IPS-15b (cell line): Measurements from ENCODE around the gene TMCC2.
"Not testable (repeated sequence)": the region's sequence is repeated elsewhere in the genome, so short reads cannot be mapped to it uniquely, and the experiment has no call there.

Source experiments
- H3K27me3 ChIP-seq: one replicate; pipeline ENCODE4 v1.6.1; 2013; ENCODE audit warnings: low read length; ENCODE audit not compliant: control insufficient read depth, insufficient read depth
- H3K36me3 ChIP-seq: one replicate; pipeline ENCODE4 v1.6.1; 2013; ENCODE audit warnings: low read length; ENCODE audit not compliant: control insufficient read depth, insufficient read depth
- H3K4me1 ChIP-seq: one replicate; pipeline ENCODE4 v1.6.1; 2013; ENCODE audit warnings: mild to moderate bottlenecking, low read length; ENCODE audit not compliant: control insufficient read depth, insufficient read depth
- H3K4me3 ChIP-seq: one replicate; pipeline ENCODE4 v1.5.1; 2013; ENCODE audit warnings: low read depth, low read length
- H3K9ac ChIP-seq: one replicate; pipeline ENCODE4 v1.6.1; 2013; ENCODE audit warnings: low read depth, mild to moderate bottlenecking, low read length
- H3K9me3 ChIP-seq: one replicate; pipeline ENCODE4 v1.6.1; 2013; ENCODE audit warnings: mild to moderate bottlenecking, low read length; ENCODE audit not compliant: control insufficient read depth, insufficient read depth

TMCC2 gene

DNA sequence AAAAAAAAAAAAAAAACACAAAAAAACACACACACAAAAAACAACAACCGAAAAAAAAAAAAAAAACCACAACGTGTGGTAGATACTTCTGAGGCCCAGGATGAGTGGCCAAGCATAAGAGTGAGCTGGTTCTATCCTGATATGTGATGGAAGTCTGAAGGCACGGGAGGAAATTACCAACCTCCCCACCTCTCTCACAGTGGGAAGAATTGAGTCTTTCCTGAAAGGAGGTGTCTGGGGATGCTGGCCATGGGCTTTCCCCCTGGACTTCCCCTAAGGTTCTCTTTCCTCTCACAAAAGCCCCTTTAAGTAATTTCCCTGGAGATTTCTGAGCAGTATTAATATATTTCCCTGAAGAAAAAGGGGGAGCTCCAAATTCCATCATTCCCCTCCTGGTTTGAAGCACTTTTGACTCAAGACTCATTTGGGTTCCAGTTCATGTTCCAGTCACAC lies 5.2 kb downstream of the TMCC2 start:
- peaks cover 11% of the 10 kb centered on the region for H3K4me1 ChIP-seq
- no peaks in the 10 kb centered on the region for H3K27me3 ChIP-seq
- H3K9ac ChIP-seq: no peak overlapping the region
- H3K36me3 ChIP-seq: no peaks in the 10 kb centered on the region
- H3K4me3 ChIP-seq: no peak overlapping the region
- no peaks in the 10 kb centered on the region for H3K9me3 ChIP-seq

DNA sequence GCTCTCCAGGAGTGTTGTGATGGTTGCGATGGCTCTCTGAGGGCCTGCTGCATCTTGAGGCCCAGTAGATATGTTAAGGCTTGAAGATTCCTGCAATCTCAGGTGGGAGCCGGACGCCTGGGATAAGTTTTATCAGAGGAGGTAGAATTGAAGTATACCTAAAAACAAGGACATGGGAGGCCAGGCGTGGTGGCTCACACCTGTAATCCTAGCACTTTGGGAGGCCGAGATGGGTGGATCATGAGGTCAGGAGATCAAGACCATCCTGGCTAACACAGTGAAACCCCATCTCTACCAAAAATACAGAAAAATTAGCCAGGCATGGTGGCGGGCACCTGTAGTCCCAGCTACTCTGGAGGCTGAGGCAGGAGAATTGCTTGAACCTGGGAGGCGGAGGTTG lies 6.2 kb downstream of the TMCC2 start:
- H3K4me1 ChIP-seq: peaks cover 11% of the 10 kb centered on the region
- H3K9me3 ChIP-seq, H3K9ac ChIP-seq, H3K27me3 ChIP-seq, H3K36me3 ChIP-seq, H3K4me3 ChIP-seq: not testable (repeated sequence)

DNA sequence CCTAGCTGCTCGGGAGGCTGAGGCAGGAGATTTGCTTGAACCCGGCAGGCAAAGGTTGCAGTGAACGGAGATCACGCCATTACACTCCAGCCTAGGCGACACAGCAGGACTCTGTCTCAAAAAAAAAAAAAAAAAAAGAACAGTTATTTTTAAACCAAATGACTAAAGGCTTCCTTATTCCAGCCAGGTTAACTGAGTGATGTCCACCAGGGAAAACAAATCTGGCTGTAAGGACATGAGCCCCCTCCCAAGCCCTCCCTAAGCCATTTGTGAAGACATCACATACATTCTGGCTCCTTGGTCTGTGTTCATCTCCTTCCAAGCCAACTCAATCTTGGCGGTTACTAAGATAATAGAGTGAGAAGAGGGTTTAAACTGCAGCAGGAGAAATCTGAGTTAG lies 8.2 kb downstream of the TMCC2 start:
- no peaks in the 10 kb centered on the region for H3K4me1 ChIP-seq
- H3K9me3 ChIP-seq: no peaks in the 10 kb centered on the region
- no peak overlapping the region for H3K4me3 ChIP-seq
- H3K27me3 ChIP-seq: no peaks in the 10 kb centered on the region
- H3K9ac ChIP-seq: no peak overlapping the region
- H3K36me3 ChIP-seq: no peaks in the 10 kb centered on the region

DNA sequence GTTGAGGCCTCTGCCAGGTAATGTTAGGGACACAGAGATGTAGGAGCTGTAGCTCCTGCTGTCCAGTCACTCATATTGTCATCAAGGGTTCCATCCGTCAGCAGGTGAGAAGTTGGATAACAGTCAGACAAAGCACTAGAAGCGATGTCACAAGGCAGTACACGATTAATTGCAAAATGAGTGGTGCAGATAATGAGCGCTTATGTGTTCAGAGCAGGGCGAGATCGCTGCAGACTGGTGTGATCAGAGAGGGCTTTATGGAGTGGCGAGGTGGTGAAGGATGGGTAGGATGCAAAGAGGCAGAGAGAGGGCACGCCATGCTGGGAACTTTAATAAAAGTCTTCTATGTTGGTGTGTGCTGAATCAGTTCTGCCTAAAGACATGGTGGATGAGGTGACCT lies 8.8 kb downstream of the TMCC2 start:
- Histone ChIP-seq H3K36me3 (peaks cover under 1% of the 10 kb centered on the region), H3K27me3 (no peaks in the 10 kb centered on the region), H3K4me3 (no peak overlapping the region), H3K9ac (no peak overlapping the region), H3K4me1 (no peaks in the 10 kb centered on the region), H3K9me3 (no peaks in the 10 kb centered on the region)

DNA sequence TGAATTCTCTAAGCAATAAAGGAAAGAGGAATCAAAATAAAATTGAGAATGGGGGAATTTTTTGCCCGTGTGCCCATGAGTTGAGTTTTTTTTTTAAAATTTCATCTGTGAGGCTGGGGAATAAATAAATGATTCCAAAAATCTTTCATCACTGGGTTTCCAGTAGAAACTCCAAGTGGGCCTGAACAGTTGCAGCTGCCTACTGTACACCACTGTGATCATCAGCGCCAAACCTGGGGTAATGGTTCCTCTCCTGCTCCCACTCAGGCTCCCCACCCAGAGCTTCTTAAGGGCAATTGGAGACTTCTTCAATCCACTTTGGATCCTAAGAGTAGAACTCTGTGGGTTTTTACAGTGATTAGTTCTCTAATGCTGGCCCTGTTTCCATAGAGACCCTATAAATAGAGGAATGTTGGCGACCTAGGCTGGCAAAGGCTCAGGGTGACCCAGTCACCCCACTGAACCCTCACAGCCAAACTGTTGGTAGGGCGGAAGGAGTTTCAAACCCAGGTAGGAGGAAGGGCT lies 9.3 kb downstream of the TMCC2 start:
- H3K4me1 ChIP-seq: no peaks in the 10 kb centered on the region
- peaks cover 5% of the 10 kb centered on the region for H3K36me3 ChIP-seq
- no peaks in the 10 kb centered on the region for H3K27me3 ChIP-seq
- H3K9ac ChIP-seq: no peak overlapping the region
- no peak overlapping the region for H3K4me3 ChIP-seq
- H3K9me3 ChIP-seq: no peaks in the 10 kb centered on the region

DNA sequence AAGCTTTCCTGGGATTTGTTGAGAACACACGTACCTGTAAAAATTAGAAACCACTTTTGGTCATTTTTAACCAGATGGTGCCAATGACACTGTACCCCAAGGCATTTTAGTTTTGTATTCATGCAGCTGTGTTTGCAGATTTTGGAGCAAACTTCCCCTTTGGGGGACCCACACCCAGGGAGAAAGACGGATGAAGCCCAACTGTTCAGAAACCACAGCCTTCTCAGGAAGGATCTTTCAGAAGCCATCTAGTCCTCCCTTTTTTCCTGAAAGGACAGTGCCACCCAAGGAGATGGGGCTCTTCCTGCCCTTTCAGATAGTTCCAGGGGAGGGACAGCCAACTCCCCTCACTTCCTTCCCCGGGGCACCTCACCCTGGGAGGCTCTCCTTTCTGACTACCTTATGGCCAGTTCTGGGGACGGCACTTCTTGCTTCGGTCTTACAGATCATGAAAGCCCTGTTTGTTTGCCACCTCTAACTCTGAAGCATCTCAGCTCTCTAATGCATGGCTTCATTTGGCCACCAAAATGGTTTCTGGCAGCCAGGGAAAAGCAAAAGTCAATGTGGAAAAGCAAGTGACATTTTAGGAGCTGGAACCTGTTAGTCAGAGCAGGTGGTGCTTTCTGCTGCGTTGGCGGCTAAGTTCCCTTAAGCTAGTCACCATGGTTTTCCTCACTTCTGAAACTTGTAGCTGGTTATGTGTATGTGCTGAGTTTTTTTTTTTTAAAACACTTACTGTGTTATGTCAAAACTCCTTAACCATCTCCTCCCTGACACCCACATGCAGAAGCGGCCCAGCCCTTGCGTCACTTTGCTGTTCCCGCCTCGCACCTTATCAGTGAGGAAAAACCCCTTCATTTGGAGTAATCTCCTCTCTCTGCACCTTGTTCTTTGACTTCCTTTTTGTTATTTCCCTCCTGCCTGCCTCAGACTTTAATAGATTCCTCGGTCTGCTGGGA lies 10.1 kb downstream of the TMCC2 start:
- Histone ChIP-seq H3K4me3 (no peak overlapping the region), H3K27me3 (no peaks in the 10 kb centered on the region), H3K4me1 (no peaks in the 10 kb centered on the region), H3K9me3 (no peaks in the 10 kb centered on the region), H3K9ac (no peak overlapping the region), H3K36me3 (peaks cover 6% of the 10 kb centered on the region)

DNA sequence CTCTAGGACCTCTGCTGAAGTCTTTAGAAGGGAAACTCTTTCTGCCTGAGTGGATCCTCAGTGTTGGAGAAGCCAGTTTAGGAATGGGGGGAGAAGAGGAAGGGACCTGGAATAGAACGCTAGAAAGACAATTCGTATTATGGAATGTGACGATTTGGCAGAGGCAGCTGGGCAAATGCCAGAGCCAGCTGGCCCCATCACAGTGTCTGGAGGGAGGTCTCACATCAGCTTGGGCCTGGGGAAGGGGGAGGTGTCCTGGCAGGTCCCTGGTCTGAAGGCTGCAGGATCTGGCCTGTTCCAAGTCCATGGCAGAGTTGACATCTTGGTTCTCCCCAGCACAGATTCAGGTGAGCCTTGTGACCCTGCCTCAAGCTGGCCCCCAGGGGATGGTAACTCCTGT lies 11.3 kb downstream of the TMCC2 start:
- peaks cover 6% of the 10 kb centered on the region for H3K36me3 ChIP-seq
- H3K9me3 ChIP-seq: no peaks in the 10 kb centered on the region
- H3K4me3 ChIP-seq: no peak overlapping the region
- no peaks in the 10 kb centered on the region for H3K4me1 ChIP-seq
- no peaks in the 10 kb centered on the region for H3K27me3 ChIP-seq
- no peak overlapping the region for H3K9ac ChIP-seq

DNA sequence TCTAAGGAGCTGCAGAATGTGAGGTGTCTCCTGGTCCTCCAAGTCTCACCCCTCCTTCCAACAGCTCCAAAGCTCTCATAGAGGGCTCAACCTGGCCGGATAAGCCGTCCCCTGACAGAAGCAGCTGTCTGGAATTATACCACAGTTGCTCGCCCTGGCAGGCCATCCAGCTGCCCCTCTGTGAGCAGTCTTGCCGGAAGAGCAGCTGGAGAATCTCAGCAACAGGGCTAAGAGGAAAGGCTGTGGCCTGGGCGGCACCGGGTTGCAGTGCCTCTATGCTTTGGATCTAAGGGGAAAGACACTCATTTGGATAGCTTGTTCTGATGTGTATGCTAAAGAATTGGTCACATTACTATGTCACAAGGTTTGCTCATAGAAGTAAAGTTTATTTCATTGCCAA lies 12.4 kb downstream of the TMCC2 start:
- no peaks in the 10 kb centered on the region for H3K27me3 ChIP-seq
- no peak overlapping the region for H3K9ac ChIP-seq
- H3K4me3 ChIP-seq: no peak overlapping the region
- H3K36me3 ChIP-seq: peaks cover 6% of the 10 kb centered on the region
- no peaks in the 10 kb centered on the region for H3K4me1 ChIP-seq
- no peaks in the 10 kb centered on the region for H3K9me3 ChIP-seq

DNA sequence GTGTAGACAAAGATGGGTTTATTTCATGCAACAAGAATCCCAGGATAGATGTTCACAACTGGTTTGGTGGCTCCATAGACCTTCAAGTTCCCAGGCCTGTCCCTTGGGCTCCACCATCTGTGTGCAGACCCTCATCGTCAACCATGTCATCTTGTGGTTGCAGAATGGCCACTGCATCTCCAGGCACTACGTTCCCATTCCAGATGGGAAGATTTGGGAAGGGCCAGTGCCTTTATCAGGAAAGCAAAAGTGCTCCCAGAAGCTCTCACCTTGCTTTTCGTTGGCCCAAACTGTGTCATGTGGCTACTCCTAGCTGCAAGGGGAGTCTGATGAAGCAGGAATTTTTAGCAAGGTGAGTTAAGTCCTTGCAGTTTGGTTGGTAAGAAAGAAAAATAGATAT lies 12.8 kb downstream of the TMCC2 start:
- Histone ChIP-seq H3K9me3 (no peaks in the 10 kb centered on the region), H3K4me1 (no peaks in the 10 kb centered on the region), H3K36me3 (peaks cover 6% of the 10 kb centered on the region), H3K27me3 (no peaks in the 10 kb centered on the region), H3K4me3 (no peak overlapping the region), H3K9ac (no peak overlapping the region)

DNA sequence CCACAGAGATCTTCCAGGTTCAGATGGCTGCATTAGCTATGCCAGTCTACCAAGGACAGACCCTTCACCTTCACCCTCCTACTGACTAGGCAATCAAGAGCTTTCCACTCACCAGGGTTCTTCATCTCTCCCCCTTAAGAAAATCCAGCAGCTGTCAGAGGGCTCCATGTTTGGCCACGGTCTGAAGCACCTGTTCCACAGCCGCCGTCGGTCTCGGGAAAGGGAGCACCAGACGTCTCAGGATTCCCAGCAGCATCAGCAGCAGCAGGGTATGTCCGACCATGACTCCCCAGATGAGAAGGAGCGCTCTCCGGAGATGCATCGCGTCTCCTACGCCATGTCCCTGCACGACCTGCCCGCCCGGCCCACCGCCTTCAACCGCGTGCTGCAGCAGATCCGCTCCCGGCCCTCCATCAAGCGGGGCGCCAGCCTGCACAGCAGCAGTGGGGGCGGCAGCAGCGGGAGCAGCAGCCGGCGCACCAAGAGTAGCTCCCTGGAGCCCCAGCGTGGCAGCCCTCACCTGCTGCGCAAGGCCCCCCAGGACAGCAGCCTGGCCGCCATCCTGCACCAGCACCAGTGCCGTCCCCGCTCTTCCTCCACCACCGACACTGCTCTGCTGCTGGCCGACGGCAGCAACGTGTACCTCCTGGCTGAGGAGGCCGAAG lies 13.8 kb downstream of the TMCC2 start:
- Histone ChIP-seq H3K9ac (no peak overlapping the region), H3K4me3 (no peak overlapping the region), H3K27me3 (no peaks in the 10 kb centered on the region), H3K36me3 (peaks cover 6% of the 10 kb centered on the region), H3K4me1 (no peaks in the 10 kb centered on the region), H3K9me3 (no peaks in the 10 kb centered on the region)

DNA sequence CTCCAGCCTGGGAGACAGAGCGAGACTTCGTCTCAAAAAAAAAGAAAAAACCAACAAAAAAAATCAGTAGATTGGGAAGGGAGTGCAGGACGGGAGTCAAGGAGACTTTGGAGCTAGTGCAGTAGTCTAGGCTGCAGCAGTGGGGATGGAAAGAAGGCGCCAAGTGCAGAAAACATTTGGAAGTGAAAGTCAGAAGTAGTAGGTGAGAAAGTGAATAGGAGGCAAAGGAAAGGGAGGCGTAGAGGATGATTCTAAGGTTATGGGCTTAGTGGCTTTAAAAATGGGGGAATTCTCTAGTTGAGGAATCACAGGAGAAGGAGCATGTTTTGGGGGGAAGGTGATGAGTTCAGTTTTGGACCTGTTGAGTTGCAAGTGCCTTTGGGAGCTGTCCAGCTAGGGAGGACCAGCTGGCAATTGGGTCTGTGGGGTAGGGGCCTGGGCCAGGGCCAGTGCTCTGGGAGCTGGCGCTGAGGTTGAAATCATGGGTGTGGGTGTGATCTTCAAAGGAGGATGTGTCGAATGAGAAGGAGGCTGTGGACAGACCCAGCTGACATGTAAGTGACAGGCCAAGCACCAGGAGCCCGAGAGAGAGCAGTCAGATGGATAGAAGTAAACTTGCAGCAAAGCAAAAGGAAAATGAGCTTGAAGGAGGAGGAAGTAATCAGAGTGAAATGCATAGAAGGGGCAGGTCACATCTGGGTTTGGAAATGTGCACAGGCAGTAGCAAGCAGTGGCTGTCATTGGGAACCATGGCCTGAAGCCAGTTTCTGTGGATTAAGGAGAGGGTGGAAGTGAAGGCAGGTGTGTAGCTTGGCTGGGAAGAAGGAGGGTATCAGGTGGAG lies 15.8 kb downstream of the TMCC2 start:
- Histone ChIP-seq H3K27me3 (no peaks in the 10 kb centered on the region), H3K9me3 (no peaks in the 10 kb centered on the region), H3K9ac (no peak overlapping the region), H3K4me1 (peaks cover 5% of the 10 kb centered on the region), H3K4me3 (no peak overlapping the region), H3K36me3 (peaks cover 6% of the 10 kb centered on the region)
